ENCODE measurements around the gene LMAN2L. TPM values are rescaled to one million over a fixed set of nuclear protein-coding genes. Genes with fewer than 3 reads are reported as not detected.

Gene LMAN2L
- total RNA-seq, 1 donor from 2014 or later, result 36.0 TPM

DNA sequence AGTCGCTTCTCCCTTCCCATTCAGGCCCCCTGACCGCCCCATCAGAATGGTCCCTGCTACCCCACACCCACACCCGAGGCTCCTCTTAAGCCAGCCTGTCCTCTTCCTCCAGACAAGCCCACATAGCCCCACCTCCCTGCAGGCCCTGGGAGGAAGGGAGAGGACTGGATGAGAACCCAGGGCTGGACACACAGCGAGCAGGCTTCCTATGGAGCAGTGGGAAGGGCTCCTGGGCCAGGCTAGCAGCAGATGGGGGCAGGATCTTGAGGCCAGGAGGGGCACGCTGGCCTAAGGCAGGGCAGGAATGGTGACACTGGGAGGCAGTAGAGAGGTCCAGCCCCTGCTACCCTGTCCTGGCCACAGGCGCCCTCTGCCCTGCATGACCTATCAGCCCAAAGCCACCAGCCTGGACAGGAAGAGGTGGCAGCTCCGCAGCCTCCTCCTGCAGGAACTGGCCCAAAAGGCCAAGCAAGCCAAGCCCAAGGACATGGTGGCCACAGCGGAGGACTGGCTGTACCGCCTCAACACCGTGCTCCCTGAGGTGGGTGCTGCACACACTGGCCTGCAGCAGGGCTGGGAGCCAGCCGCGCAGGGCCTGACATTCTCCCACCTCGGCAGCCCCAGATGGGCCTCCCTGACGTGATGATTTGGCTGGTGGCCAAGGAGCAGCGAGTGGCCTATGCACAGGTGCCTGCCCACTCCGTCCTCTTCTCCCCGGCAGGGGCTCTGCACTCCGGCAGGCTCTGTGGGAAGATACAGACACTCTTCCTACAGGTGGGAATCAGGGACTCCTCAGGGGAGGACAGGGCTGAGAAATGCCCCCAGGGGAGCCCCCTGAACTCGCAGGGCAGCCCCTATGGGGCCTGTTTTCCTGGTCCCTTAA, 54.0 kb downstream of the LMAN2L start:
- no peaks in the 10 kb centered on the region for H3K36me3 Mint-ChIP-seq (ENCODE audit: insufficient read depth)
- H3K4me1 Mint-ChIP-seq (ENCODE audit: low read depth), result peaks cover 5% of the 10 kb centered on the region
- DNase-seq (ENCODE audit: low spot score, unreplicated experiment), result no peak
- H3K27ac Mint-ChIP-seq, result peak overlapping the region; percentile 45
- no peak overlapping the region for H3K4me3 Mint-ChIP-seq (ENCODE audit: low read depth)
- peaks cover 8% of the 10 kb centered on the region for H3K27me3 Mint-ChIP-seq
- H3K9me3 Mint-ChIP-seq (ENCODE audit: low read depth), result no peaks in the 10 kb centered on the region
- TF ChIP-seq, protein P1, sequence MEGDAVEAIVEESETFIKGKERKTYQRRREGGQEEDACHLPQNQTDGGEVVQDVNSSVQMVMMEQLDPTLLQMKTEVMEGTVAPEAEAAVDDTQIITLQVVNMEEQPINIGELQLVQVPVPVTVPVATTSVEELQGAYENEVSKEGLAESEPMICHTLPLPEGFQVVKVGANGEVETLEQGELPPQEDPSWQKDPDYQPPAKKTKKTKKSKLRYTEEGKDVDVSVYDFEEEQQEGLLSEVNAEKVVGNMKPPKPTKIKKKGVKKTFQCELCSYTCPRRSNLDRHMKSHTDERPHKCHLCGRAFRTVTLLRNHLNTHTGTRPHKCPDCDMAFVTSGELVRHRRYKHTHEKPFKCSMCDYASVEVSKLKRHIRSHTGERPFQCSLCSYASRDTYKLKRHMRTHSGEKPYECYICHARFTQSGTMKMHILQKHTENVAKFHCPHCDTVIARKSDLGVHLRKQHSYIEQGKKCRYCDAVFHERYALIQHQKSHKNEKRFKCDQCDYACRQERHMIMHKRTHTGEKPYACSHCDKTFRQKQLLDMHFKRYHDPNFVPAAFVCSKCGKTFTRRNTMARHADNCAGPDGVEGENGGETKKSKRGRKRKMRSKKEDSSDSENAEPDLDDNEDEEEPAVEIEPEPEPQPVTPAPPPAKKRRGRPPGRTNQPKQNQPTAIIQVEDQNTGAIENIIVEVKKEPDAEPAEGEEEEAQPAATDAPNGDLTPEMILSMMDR (IDR thresholded peaks at IDR 0.05; ENCODE audit: unreplicated experiment), result no peak

DNA sequence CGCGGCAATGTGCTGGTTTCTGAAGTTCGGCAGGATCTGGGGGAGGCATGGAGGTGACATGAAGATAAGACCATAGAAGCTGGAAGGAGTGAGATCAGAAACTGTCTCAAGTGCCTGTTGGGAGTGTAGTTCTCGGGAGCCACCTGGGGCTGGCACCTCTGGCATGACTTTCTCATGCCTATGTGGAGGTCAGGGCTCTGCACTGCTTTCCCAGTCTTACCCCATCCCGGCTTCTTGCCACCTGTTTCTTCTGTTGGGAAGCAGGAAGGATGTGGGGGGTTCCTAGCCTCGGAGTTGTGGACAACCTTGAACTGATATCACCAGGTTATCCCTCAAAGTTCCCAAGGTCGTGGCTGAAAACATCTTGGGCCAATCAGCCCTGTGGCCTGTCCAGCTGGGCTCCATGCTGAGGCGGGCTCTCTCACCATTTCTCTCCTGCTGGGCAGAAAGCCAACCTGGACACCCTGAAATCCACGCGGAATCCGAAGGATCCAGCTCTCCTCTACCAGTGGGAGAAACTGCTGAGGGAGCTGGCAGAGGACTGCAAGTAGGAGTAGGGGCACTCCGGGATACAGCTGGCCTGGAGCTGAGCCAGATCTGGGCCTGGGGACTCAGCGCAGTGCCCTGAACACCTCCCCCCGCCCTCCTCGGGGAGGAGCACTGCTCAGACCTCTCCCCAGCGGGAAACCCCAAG, 54.8 kb downstream of the LMAN2L start:
- no peak overlapping the region for H3K27ac Mint-ChIP-seq
- TF ChIP-seq, protein P1 (IDR thresholded peaks at IDR 0.05; ENCODE audit: unreplicated experiment), result no peak
- peaks cover 10% of the 10 kb centered on the region for H3K4me1 Mint-ChIP-seq (ENCODE audit: low read depth)
- H3K36me3 Mint-ChIP-seq (ENCODE audit: insufficient read depth), result no peaks in the 10 kb centered on the region
- no peak for DNase-seq (ENCODE audit: low spot score, unreplicated experiment)
- H3K9me3 Mint-ChIP-seq (ENCODE audit: low read depth), result no peaks in the 10 kb centered on the region
- peaks cover 8% of the 10 kb centered on the region for H3K27me3 Mint-ChIP-seq
- no peak overlapping the region for H3K4me3 Mint-ChIP-seq (ENCODE audit: low read depth)

DNA sequence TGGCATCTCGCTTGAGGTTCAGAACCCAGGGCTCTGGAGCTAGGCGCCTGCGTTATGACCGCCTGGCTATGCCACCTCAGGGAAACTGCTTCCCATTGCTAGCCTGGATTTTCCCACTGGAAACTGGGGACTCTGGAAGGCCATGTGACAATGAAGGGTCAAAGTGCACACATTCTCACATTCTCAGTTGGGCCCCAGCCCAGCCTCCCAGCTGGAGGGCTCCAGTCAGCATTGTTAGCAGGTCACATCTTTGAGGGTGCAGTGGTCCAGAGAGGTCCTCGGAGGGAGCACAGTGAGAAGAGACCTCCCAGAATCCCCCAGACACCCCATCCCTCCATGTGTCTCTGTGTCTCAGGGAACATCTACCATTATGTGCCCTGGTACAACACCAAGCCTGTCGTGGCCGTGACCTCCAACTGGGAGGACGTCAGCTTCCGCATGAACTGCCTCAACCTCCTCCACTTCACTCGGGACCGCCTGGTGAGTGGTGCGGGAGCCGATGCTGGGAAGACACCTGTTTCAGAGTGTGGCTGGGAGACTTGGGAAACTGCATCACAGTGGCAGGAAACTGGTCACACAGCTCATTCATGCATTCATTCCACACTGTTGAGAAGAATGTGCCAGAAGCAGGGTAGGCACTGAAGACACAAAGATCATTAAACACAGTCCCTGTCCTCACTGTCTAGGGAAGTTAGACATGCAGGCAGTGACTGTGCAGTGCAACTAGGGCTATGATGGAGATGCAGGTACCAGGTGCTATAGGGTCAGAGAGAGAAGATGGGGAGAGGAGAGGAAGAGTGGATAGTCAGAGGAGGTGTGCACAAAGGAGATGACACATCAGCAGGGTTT, 55.7 kb downstream of the LMAN2L start:
- Mint-ChIP-seq H3K9me3 (ENCODE audit: low read depth) (no peaks in the 10 kb centered on the region), H3K27ac (no peak overlapping the region), H3K27me3 (peaks cover 14% of the 10 kb centered on the region), H3K4me1 (ENCODE audit: low read depth) (peaks cover 16% of the 10 kb centered on the region), H3K36me3 (ENCODE audit: insufficient read depth) (no peaks in the 10 kb centered on the region), H3K4me3 (ENCODE audit: low read depth) (no peak overlapping the region)
- TF ChIP-seq, protein P1 (IDR thresholded peaks at IDR 0.05; ENCODE audit: unreplicated experiment), result no peak
- no peak for DNase-seq (ENCODE audit: low spot score, unreplicated experiment)

DNA sequence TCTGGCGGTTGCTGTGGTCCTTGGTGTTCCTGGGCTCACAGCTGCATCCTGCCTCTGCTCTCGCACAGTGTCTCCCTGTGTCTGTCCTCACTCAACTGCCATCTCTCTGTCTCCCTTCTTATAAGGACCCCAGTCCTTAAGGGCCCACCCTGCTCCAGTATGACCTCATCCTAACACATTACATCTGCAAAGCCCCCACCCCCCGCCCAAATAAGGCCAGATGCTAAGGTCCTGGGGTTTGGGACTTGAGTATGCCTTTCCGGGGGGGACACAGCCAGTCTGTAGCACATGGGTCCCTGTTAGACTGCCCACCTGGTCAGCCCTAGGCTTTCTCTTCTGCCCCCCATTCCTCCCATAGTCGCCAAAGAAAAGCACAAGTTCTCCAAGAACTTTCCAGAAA, 56.6 kb downstream of the LMAN2L start:
- TF ChIP-seq, protein P1 (IDR thresholded peaks at IDR 0.05; ENCODE audit: unreplicated experiment), result no peak
- Mint-ChIP-seq H3K4me3 (ENCODE audit: low read depth) (no peak overlapping the region), H3K4me1 (ENCODE audit: low read depth) (peaks cover 16% of the 10 kb centered on the region), H3K9me3 (ENCODE audit: low read depth) (no peaks in the 10 kb centered on the region), H3K27ac (no peak overlapping the region), H3K36me3 (ENCODE audit: insufficient read depth) (no peaks in the 10 kb centered on the region), H3K27me3 (peaks cover 13% of the 10 kb centered on the region)
- DNase-seq (ENCODE audit: low spot score, unreplicated experiment), result no peak

DNA sequence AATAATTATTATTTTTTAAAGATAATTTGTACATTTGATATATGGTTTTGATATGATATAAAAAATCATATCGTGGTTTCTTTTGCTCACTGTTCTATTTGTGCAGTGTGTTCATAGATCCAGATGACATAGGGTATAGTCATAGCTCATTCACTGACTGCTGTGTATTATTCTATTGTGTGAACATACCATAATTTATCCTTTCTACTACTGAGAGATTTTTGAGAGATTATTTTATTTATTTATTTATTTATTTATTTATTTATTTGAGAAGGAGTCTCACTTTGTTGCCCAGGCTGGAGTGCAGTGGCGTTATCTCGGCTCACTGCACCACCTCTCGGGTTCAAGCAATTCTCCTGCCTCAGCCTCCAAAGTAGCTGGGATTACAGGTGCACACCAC, 58.3 kb downstream of the LMAN2L start:
- Mint-ChIP-seq H3K4me3 (ENCODE audit: low read depth) (no peak overlapping the region), H3K27ac (no peak overlapping the region), H3K9me3 (ENCODE audit: low read depth) (no peaks in the 10 kb centered on the region), H3K36me3 (ENCODE audit: insufficient read depth) (no peaks in the 10 kb centered on the region), H3K27me3 (peaks cover 11% of the 10 kb centered on the region), H3K4me1 (ENCODE audit: low read depth) (peaks cover 16% of the 10 kb centered on the region)
- TF ChIP-seq, protein P1 (IDR thresholded peaks at IDR 0.05; ENCODE audit: unreplicated experiment), result no peak
- no peak for DNase-seq (ENCODE audit: low spot score, unreplicated experiment)
